GM12872 (cell line): ENCODE results near the gene IL37.

Source experiments
- TF ChIP-seq, protein P1 (sequence below): IDR thresholded peaks from 3 replicates; pipeline ENCODE4 v1.5.1; 2011; ENCODE audit warnings: low read depth, mild to moderate bottlenecking, low read length, moderate library complexity; ENCODE audit not compliant: insufficient read depth

Gene IL37

DNA sequence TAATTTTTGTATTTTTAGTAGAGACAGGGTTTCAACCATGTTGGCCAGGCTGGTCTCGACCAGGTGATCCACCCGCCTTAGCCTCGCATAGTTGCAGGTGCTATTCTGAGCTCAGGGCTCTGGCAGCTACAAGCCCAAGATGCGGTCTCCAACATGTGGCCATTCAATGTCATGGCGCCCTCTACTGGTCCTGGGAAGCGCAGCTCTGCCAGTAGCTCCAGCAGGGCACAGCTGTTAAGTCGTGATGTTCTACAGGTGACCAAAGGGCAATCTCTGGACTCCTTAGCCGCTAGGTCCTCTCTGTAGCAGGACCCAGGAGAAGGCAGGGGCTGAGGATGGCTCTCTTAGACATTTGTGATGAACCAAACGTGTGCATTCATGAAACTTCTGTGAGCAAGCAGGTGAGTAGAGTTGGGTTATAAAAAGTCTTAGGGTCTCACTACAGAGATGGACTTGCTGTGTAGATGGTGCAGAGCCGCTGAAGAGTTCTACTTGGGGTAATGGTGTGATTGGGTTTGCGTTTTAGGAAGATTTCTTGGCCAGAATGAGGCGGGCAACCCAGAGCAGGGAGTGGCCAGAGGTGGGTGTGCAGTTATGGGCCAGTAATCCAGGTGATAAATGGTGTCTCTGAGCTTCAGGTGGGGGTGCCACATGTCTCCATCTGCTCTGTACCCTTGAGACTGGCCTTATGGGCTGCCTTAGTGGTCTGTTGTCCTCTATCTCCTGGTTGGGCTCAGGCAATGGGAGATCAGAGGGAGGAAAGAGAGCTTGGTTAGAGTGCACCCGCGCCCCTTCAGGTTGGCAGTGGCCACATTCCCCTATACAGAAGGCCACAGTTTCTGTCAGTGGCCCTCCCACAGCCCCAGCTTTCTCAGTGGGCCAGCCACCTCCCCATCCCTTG, 31.0 kb downstream of the IL37 start:
- TF ChIP-seq, protein P1, sequence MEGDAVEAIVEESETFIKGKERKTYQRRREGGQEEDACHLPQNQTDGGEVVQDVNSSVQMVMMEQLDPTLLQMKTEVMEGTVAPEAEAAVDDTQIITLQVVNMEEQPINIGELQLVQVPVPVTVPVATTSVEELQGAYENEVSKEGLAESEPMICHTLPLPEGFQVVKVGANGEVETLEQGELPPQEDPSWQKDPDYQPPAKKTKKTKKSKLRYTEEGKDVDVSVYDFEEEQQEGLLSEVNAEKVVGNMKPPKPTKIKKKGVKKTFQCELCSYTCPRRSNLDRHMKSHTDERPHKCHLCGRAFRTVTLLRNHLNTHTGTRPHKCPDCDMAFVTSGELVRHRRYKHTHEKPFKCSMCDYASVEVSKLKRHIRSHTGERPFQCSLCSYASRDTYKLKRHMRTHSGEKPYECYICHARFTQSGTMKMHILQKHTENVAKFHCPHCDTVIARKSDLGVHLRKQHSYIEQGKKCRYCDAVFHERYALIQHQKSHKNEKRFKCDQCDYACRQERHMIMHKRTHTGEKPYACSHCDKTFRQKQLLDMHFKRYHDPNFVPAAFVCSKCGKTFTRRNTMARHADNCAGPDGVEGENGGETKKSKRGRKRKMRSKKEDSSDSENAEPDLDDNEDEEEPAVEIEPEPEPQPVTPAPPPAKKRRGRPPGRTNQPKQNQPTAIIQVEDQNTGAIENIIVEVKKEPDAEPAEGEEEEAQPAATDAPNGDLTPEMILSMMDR = peak; percentile 98

GRCh38 chr2:112942654-112943002, 31.7 kb downstream of the IL37 start:
- TF ChIP-seq, protein P1 = no peak

DNA sequence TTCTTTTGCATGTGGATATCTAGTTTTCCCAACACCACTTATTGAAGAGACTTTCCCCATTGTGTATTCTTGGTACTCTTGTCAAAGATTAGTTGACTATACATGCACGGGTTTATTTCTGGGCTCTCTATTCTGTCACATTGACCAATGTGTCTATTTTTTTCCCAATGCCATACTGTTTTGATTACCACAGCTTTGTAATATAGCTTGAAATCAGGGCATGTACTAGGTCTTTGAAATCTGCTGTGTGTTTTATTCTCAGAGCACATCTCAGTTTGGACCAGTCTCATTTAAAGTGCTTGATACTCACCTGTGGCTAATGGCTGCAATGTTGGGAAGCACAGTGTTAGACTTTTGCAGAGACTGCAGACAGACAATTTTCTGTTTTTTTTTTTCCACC, 34.0 kb downstream of the IL37 start:
- TF ChIP-seq, protein P1 = no peak

- TF ChIP-seq, protein P1 = no peak
These were observed 35.1 kb downstream of the IL37 start for GRCh38 chr2:112946086-112946485.

DNA sequence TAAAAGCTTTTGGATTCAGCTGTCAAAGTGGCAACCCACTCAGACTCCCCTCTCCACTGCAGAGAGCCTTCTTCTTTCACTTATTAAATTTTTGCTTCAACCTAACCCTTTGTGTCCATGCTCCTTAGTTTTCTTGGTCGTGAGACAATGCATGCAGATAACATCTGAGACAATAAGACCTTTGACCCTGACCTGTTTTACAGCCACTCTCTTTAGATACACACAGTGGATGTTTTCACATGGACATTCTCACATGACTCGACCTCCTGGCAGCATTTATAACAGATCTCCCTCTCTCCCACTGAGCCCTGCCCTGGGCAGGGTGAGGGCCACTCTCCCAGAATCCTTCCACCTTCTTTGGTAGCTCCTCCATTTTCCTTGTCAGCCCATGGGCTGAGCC, 36.4 kb downstream of the IL37 start:
- TF ChIP-seq, protein P1 = no peak

GRCh38 chr2:112949456-112949855, 38.5 kb downstream of the IL37 start:
- TF ChIP-seq, protein P1 = no peak

GRCh38 chr2:112954364-112954763, 43.4 kb downstream of the IL37 start:
- TF ChIP-seq, protein P1 = no peak
